MCF 10A (cell line): ENCODE measurements around the gene PTAFR. TPM values are rescaled to one million over a fixed set of nuclear protein-coding genes. Genes with fewer than 3 reads are reported as not detected.

Source experiments
- BruUV-seq: library from RNA; stranded (reverse); fragments of 400-500 nt; replicated peaks from 2 replicates; lab custom pipeline; 2021; lab: Mats Ljungman, UMichigan
- CTCF ChIA-PET: fragments of 300-600 bp; sonication (Branson Sonifier 250); formaldehyde crosslinking; extraction: SDS; loops from one replicate; lab custom pipeline; 2021; ENCODE audit warnings: antibody characterized with exemption, inconsistent platforms; lab: Yijun Ruan, JAX
- POLR2A ChIA-PET: fragments of 300-600, 350-650 bp; sonication (Branson Sonifier 250); formaldehyde crosslinking; extraction: SDS; loops from one replicate; lab custom pipeline; 2020; ENCODE audit warnings: antibody characterized with exemption, inconsistent platforms; lab: Yijun Ruan, JAX
- DNase-seq: peaks from one replicate; pipeline ENCODE4 v3.0.0-alpha.2; 2018; ENCODE audit not compliant: unreplicated experiment
- H3K27ac Mint-ChIP-seq: one replicate; pipeline ENCODE4 v1.8.0; 2022; ENCODE audit warnings: mild to moderate bottlenecking, low read depth, mixed read lengths; ENCODE audit not compliant: unreplicated experiment
- H3K27me3 Mint-ChIP-seq: one replicate; pipeline ENCODE4 v1.8.0; 2022; ENCODE audit warnings: mixed read lengths; ENCODE audit not compliant: insufficient read depth, unreplicated experiment
- H3K36me3 Mint-ChIP-seq: one replicate; pipeline ENCODE4 v1.8.0; 2022; ENCODE audit warnings: mild to moderate bottlenecking, moderate library complexity, mixed read lengths; ENCODE audit not compliant: insufficient read depth, unreplicated experiment
- H3K4me1 Mint-ChIP-seq: one replicate; pipeline ENCODE4 v1.8.0; 2022; ENCODE audit warnings: mixed read lengths; ENCODE audit not compliant: insufficient read depth, unreplicated experiment
- H3K4me3 Mint-ChIP-seq: one replicate; pipeline ENCODE4 v1.8.0; 2022; ENCODE audit warnings: mild to moderate bottlenecking, moderate library complexity, mixed read lengths; ENCODE audit not compliant: unreplicated experiment
- H3K9me3 Mint-ChIP-seq: one replicate; pipeline ENCODE4 v1.8.0; 2022; ENCODE audit warnings: mixed read lengths; ENCODE audit not compliant: unreplicated experiment
- CTCF ChIP-seq: fragments of 200-600 bp; IDR thresholded peaks from one replicate; pipeline ENCODE4 v1.8.0; 2022; ENCODE audit warnings: antibody characterized with exemption, mild to moderate bottlenecking; ENCODE audit not compliant: unreplicated experiment
- intact Hi-C: fragments of 100-400 bp; cut with micrococcal nuclease; formaldehyde crosslinking; loops from 2 replicates; pipeline ENCODE4 v1.14.1; 2022
- total RNA-seq: library from RNA; stranded (reverse); gene quantifications from 2 replicates; pipeline ENCODE4 v1.2.3, GENCODE V29; 2022

Gene PTAFR
- total RNA-seq, 1 experiment from 2014 or later = 1.6 TPM

GRCh38 chr1:28155628-28156027 is 20.9 kb downstream of the PTAFR start:
- TF ChIP-seq CTCF = no peak
- ChIA-PET POLR2A (interaction anchor here (0.9 kb wide), 1 partner anchor 19 kb away, joined by 3 read pairs; no protein-coding TSS in a partner anchor), CTCF (interaction anchor here (0.7 kb wide), 2 partner anchors 97 to 640 kb away, joined by 3 read pairs; no protein-coding TSS in a partner anchor)
- DNase-seq = no peak
- no peaks in the 10 kb centered on the region for H3K9me3 Mint-ChIP-seq
- intact Hi-C loops = loop anchor here (1.0 kb wide), 1 partner anchor 20 kb away; no protein-coding TSS in a partner anchor
- no peaks in the 10 kb centered on the region for H3K27me3 Mint-ChIP-seq
- H3K4me1 Mint-ChIP-seq = peaks cover 7% of the 10 kb centered on the region
- H3K4me3 Mint-ChIP-seq = no peak overlapping the region
- BruUV-seq = no TSS peak
- no peaks in the 10 kb centered on the region for H3K36me3 Mint-ChIP-seq
- no peak overlapping the region for H3K27ac Mint-ChIP-seq

- ChIA-PET POLR2A (no interaction called here), CTCF (interaction anchor here (0.5 kb wide), 1 partner anchor 19 kb away, joined by 4 read pairs; no protein-coding TSS in a partner anchor)
- intact Hi-C loops = no loop called here
- no peak for TF ChIP-seq CTCF
- H3K9me3 Mint-ChIP-seq = no peaks in the 10 kb centered on the region
- DNase-seq = no peak
- H3K36me3 Mint-ChIP-seq = no peaks in the 10 kb centered on the region
- peaks cover 6% of the 10 kb centered on the region for H3K4me1 Mint-ChIP-seq
- no peaks in the 10 kb centered on the region for H3K27me3 Mint-ChIP-seq
- H3K27ac Mint-ChIP-seq = no peak overlapping the region
- no TSS peak for BruUV-seq
- no peak overlapping the region for H3K4me3 Mint-ChIP-seq
These were observed 22.4 kb downstream of the PTAFR start for GRCh38 chr1:28154078-28154594.

GRCh38 chr1:28150125-28150780 is 26.2 kb downstream of the PTAFR start:
- BruUV-seq = no TSS peak
- intact Hi-C loops = no loop called here
- no peak for TF ChIP-seq CTCF
- H3K27me3 Mint-ChIP-seq = no peaks in the 10 kb centered on the region
- no peak overlapping the region for H3K4me3 Mint-ChIP-seq
- no peak overlapping the region for H3K27ac Mint-ChIP-seq
- ChIA-PET POLR2A (no interaction called here), CTCF (no interaction called here)
- no peak for DNase-seq
- H3K36me3 Mint-ChIP-seq = no peaks in the 10 kb centered on the region
- no peaks in the 10 kb centered on the region for H3K9me3 Mint-ChIP-seq
- H3K4me1 Mint-ChIP-seq = peaks cover 6% of the 10 kb centered on the region

GRCh38 chr1:28148880-28149195 is 27.7 kb downstream of the PTAFR start:
- no TSS peak for BruUV-seq
- H3K9me3 Mint-ChIP-seq = no peaks in the 10 kb centered on the region
- POLR2A ChIA-PET = no interaction called here

More at GRCh38 chr1:28148880-28149195, 27.7 kb downstream of the PTAFR start:
- DNase-seq = no peak
- CTCF ChIA-PET = interaction anchor here (1.4 kb wide), 1 partner anchor 57 kb away, joined by 5 read pairs; no protein-coding TSS in a partner anchor
- Mint-ChIP-seq H3K27ac (no peak overlapping the region), H3K4me1 (peaks cover 11% of the 10 kb centered on the region), H3K4me3 (no peak overlapping the region), H3K27me3 (no peaks in the 10 kb centered on the region), H3K36me3 (no peaks in the 10 kb centered on the region)
- no peak for TF ChIP-seq CTCF
- intact Hi-C loops = no loop called here
